Measurements from ENCODE around the gene BCL2L15. TPM values are rescaled to one million over a fixed set of nuclear protein-coding genes. Genes with fewer than 3 reads are reported as not detected.
A peak's percentile ranks its signal among the peaks of the same experiment; 100 is the strongest.

Gene BCL2L15
- total and polyA plus RNA-seq, 2 of the 13 experiments (the other 11 are each of a cell fraction or from before 2014, with no cell fraction given): 0.03 to 0.27 TPM

DNA sequence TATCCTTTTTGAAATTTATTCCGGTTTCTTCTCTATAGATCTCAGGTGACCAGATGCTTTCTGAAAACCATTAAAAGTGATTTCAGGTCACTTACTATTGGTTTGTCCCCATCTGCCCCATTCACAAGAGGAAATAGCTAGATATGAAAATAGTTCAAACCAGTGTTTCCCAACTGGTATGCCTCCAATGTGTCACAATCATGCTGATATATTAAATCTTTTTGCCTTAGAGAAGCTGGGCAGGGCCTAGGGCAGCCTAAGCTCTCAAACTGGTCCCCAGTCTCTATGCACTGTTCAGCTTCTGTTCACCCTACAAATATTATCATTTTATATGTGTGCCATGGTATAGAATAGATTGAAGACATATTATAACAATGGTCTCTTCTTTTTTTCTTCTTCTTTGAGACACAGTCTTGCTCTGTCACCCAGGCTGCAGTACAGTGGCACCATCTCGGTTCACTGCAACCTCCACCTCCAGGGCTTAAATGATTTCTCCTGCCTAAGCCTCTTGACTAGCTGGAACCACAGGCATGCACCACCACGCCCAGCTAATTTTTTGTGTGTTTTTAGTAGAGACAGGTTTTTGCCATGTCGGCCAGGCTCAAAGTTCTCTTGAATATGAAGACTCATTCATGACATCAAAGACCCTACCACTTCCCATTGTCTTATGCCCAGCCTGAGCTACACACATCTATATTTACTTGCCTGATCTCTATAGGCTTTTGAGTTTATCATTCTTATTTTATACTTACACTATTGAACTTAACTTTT is 31.6 kb downstream of the BCL2L15 start:
- Histone ChIP-seq H3K9ac (ENCODE audit: insufficient read depth, low read depth, low read length) (no peak overlapping the region), H3K9me3 (ENCODE audit: low read length) (no peaks in the 10 kb centered on the region), H3K4me2 (ENCODE audit: low read depth, low read length) (0 out of 2 replicates have a peak overlapping the region, but pooled peaks have one; percentile 23), H4K20me1 (ENCODE audit: insufficient read depth, low read length) (no peaks in the 10 kb centered on the region), H3K27ac (ENCODE audit: extremely low read length, insufficient read depth, low read length) (no peak overlapping the region), H3K27me3 (ENCODE audit: control insufficient read depth in 1 of 2, insufficient read depth in 2 of 2, low read length in 2 of 2) (no peaks in the 10 kb centered on the region; a peak in 1 of 5 replicates), H3K36me3 (replicated peaks in 1 of 2; ENCODE audit: control insufficient read depth in 1 of 2, insufficient read depth in 2 of 2, low read length in 2 of 2) (no peaks in the 10 kb centered on the region), H3K79me2 (ENCODE audit: insufficient read depth, low read length) (no peaks in the 10 kb centered on the region), H3K4me3 (replicated peaks in 1 of 3; ENCODE audit: insufficient read depth in 1 of 3, low read depth in 2 of 3, low read length in 3 of 3) (no peak overlapping the region), H3K4me1 (ENCODE audit: insufficient read depth, low read length) (peaks cover 14% of the 10 kb centered on the region), H2AFZ (ENCODE audit: low read length) (no peak overlapping the region)
- in situ Hi-C loops (cut with HindIII; ENCODE audit: extremely low pct_ligation_motif_present, low pct_unique_long_range_greater_than_20kb): no loop called here
- ATAC-seq: peak; percentile 30; the same call in 2 of the 3 replicates
- peak; percentile 70 for DNase-seq (ENCODE audit: low spot score)
- TF ChIP-seq SSRP1 (CRISPR knock-in tag; IDR thresholded peaks at IDR 0.05) (no peak), SOX5 (CRISPR knock-in tag; IDR thresholded peaks at IDR 0.05; ENCODE audit: borderline replicate concordance) (peak; percentile 30; the same call in 1 of the 2 replicates)
- FAIRE-seq: no peak
- CTCF ChIA-PET (ENCODE audit: low intra/inter-chr PET ratio, low total read pairs): no interaction called here
- 20% methylated on average over 4 of the region's 4 CpGs for WGBS (ENCODE audit: low lambda C conversion rate)
- no TSS peak for BruUV-seq (replicated peaks)
- POLR2A ChIA-PET: no interaction called here
- intact Hi-C loops (cut with micrococcal nuclease; ENCODE audit: unreplicated experiment): no loop called here

- Histone ChIP-seq H3K9me3 (ENCODE audit: low read length) (no peaks in the 10 kb centered on the region), H3K27me3 (ENCODE audit: control insufficient read depth in 1 of 2, insufficient read depth in 2 of 2, low read length in 2 of 2) (no peaks in the 10 kb centered on the region; a peak in 1 of 5 replicates), H3K27ac (ENCODE audit: extremely low read length, insufficient read depth, low read length) (no peak overlapping the region), H3K4me2 (ENCODE audit: low read depth, low read length) (no peak overlapping the region), H3K4me3 (replicated peaks in 1 of 3; ENCODE audit: insufficient read depth in 1 of 3, low read depth in 2 of 3, low read length in 3 of 3) (no peak overlapping the region), H3K36me3 (replicated peaks in 1 of 2; ENCODE audit: control insufficient read depth in 1 of 2, insufficient read depth in 2 of 2, low read length in 2 of 2) (no peaks in the 10 kb centered on the region), H3K79me2 (ENCODE audit: insufficient read depth, low read length) (no peaks in the 10 kb centered on the region), H3K9ac (ENCODE audit: insufficient read depth, low read depth, low read length) (no peak overlapping the region), H3K4me1 (ENCODE audit: insufficient read depth, low read length) (peaks cover 14% of the 10 kb centered on the region), H2AFZ (ENCODE audit: low read length) (no peak overlapping the region), H4K20me1 (ENCODE audit: insufficient read depth, low read length) (no peaks in the 10 kb centered on the region)
- POLR2A ChIA-PET: no interaction called here
- DNase-seq (ENCODE audit: low spot score) (no peak), ATAC-seq (no peak), FAIRE-seq (no peak)
- intact Hi-C loops (cut with micrococcal nuclease; ENCODE audit: unreplicated experiment) (no loop called here), in situ Hi-C loops (cut with HindIII; ENCODE audit: extremely low pct_ligation_motif_present, low pct_unique_long_range_greater_than_20kb) (no loop called here)
- TF ChIP-seq ZNF3 (CRISPR knock-in tag; IDR thresholded peaks at IDR 0.05): no peak
- no peak for TF ChIP-seq TBX3 (IDR thresholded peaks at IDR 0.05; ENCODE audit: borderline replicate concordance)
- no peak for TF ChIP-seq PATZ1 (CRISPR knock-in tag; IDR thresholded peaks at IDR 0.05)
- TF ChIP-seq HOXA7 (CRISPR knock-in tag; IDR thresholded peaks at IDR 0.05): no peak
- no peak for TF ChIP-seq ZNF205 (CRISPR knock-in tag; IDR thresholded peaks at IDR 0.05)
- TF ChIP-seq, protein P1, sequence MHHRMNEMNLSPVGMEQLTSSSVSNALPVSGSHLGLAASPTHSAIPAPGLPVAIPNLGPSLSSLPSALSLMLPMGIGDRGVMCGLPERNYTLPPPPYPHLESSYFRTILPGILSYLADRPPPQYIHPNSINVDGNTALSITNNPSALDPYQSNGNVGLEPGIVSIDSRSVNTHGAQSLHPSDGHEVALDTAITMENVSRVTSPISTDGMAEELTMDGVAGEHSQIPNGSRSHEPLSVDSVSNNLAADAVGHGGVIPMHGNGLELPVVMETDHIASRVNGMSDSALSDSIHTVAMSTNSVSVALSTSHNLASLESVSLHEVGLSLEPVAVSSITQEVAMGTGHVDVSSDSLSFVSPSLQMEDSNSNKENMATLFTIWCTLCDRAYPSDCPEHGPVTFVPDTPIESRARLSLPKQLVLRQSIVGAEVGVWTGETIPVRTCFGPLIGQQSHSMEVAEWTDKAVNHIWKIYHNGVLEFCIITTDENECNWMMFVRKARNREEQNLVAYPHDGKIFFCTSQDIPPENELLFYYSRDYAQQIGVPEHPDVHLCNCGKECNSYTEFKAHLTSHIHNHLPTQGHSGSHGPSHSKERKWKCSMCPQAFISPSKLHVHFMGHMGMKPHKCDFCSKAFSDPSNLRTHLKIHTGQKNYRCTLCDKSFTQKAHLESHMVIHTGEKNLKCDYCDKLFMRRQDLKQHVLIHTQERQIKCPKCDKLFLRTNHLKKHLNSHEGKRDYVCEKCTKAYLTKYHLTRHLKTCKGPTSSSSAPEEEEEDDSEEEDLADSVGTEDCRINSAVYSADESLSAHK (CRISPR knock-in tag; IDR thresholded peaks at IDR 0.05; ENCODE audit: borderline replicate concordance): no peak
- no peak for TF ChIP-seq TCF12 (IDR thresholded peaks at IDR 0.05)
- no peak for TF ChIP-seq TCF12 (CRISPR knock-in tag; IDR thresholded peaks at IDR 0.05)
- no peak for TF ChIP-seq ZNF24 (IDR thresholded peaks at IDR 0.05)
- no peak for TF ChIP-seq HNRNPUL1 (IDR thresholded peaks at IDR 0.05; ENCODE audit: low read depth, low read length)
- CTCF ChIA-PET (ENCODE audit: low intra/inter-chr PET ratio, low total read pairs): no interaction called here
- 57% methylated on average over 1 of the region's 1 CpG for WGBS (ENCODE audit: low lambda C conversion rate)
- BruUV-seq (replicated peaks): no TSS peak
Observed at GRCh38 chr1:113854234-113854633, 33.1 kb downstream of the BCL2L15 start.

All from HepG2 (cell line).